Liver (tissue), 9 donors: Measurements from ENCODE around the gene MEF2A. TPM values are rescaled to one million over a fixed set of nuclear protein-coding genes. Genes with fewer than 3 reads are reported as not detected.

ENCODE experiments used
- DNase-seq: peaks from one replicate; pipeline ENCODE4 v3.0.0-alpha.2; 2017; ENCODE audit warnings: low spot score
- H3K27ac ChIP-seq, 2 donors: one replicate each; pipeline ENCODE4 v1.7.0; 2013; ENCODE audit warnings: inconsistent platforms in 2 of 2, low read length in 2 of 2, control low read depth in 1 of 2, low read depth in 1 of 2, mild to moderate bottlenecking in 1 of 2
- H3K27me3 ChIP-seq, 4 donors: one replicate each; pipeline versions ENCODE4 v1.6.1 to v1.7.0; 2013; ENCODE audit warnings: low read length in 3 of 4, inconsistent platforms in 1 of 4, mild to moderate bottlenecking in 1 of 4, moderate library complexity in 1 of 4; ENCODE audit not compliant: control insufficient read depth in 4 of 4, insufficient read depth in 4 of 4
- H3K36me3 ChIP-seq, 4 donors: one replicate each; pipeline versions ENCODE4 v1.6.1 to v1.7.0; 2013; ENCODE audit warnings: low read length in 3 of 4, mild to moderate bottlenecking in 3 of 4, low read depth in 1 of 4, moderate library complexity in 1 of 4; ENCODE audit not compliant: control insufficient read depth in 4 of 4, insufficient read depth in 3 of 4
- H3K4me1 ChIP-seq, 4 donors: one replicate each; pipeline versions ENCODE4 v1.6.1 to v1.7.0; 2013; ENCODE audit warnings: low read length in 3 of 4, mild to moderate bottlenecking in 3 of 4, moderate library complexity in 1 of 4; ENCODE audit not compliant: control insufficient read depth in 4 of 4, insufficient read depth in 4 of 4
- H3K4me3 ChIP-seq, 3 donors: one replicate each; pipeline versions ENCODE4 v1.6.1 to v1.7.0; 2013; ENCODE audit warnings: low read length in 3 of 3, control low read depth in 1 of 3, low read depth in 1 of 3, mild to moderate bottlenecking in 1 of 3
- H3K9ac ChIP-seq, 2 donors: one replicate each; pipeline ENCODE4 v1.7.0; 2013; ENCODE audit warnings: low read length in 2 of 2, mild to moderate bottlenecking in 2 of 2, moderate library complexity in 2 of 2, control low read depth in 1 of 2, low read depth in 1 of 2
- H3K9me3 ChIP-seq, 4 donors: one replicate each; pipeline versions ENCODE4 v1.6.1 to v1.7.0; 2013; ENCODE audit warnings: low read length in 3 of 4; ENCODE audit not compliant: control insufficient read depth in 4 of 4
- ATF3 ChIP-seq: IDR thresholded peaks from 2 replicates; pipeline ENCODE4 v1.6.1; 2016; ENCODE audit warnings: antibody characterized with exemption
- CTCF ChIP-seq: fragments of 150-350 bp; IDR thresholded peaks from 2 replicates; pipeline ENCODE4 v1.5.1; 2017; ENCODE audit warnings: improper control_type of control experiment, low read depth, low read length; ENCODE audit not compliant: missing input control
- EGR1 ChIP-seq, 2 donors: IDR thresholded peaks; 2 replicates each; pipeline ENCODE4 v1.6.1; 2016 to 2018; ENCODE audit warnings: antibody characterized with exemption in 2 of 2, low read depth in 2 of 2
- FOXA1 ChIP-seq: IDR thresholded peaks from 2 replicates; pipeline ENCODE4 v1.6.1; 2016; ENCODE audit warnings: antibody characterized with exemption
- FOXA2 ChIP-seq: IDR thresholded peaks from 2 replicates; pipeline ENCODE4 v1.6.1; 2016; ENCODE audit warnings: antibody characterized with exemption
- GABPA ChIP-seq, 2 donors: IDR thresholded peaks in 1 of 2; conservative IDR thresholded peaks in 1 of 2; 2 replicates each; pipeline ENCODE4 v1.6.1; 2016; ENCODE audit warnings: antibody characterized with exemption in 2 of 2, mild to moderate bottlenecking in 1 of 2, moderate library complexity in 1 of 2
- HNF4A ChIP-seq, 2 donors: conservative IDR thresholded peaks; 2 replicates each; pipeline ENCODE4 v1.6.1; 2016; ENCODE audit warnings: antibody characterized with exemption in 2 of 2, mild to moderate bottlenecking in 2 of 2
- HNF4G ChIP-seq: IDR thresholded peaks from 2 replicates; pipeline ENCODE4 v1.6.1; 2016; ENCODE audit warnings: antibody characterized with exemption
- JUND ChIP-seq, 2 donors: IDR thresholded peaks; 2 replicates each; pipeline ENCODE4 v1.6.1; 2016; ENCODE audit warnings: antibody characterized with exemption in 2 of 2
- NR2F2 ChIP-seq: IDR thresholded peaks from 2 replicates; pipeline ENCODE4 v1.6.1; 2016; ENCODE audit warnings: antibody characterized with exemption
- RAD21 ChIP-seq, 2 donors: IDR thresholded peaks; 2 replicates each; pipeline ENCODE4 v1.6.1; 2016; ENCODE audit warnings: antibody characterized with exemption in 2 of 2, mild to moderate bottlenecking in 2 of 2
- REST ChIP-seq: IDR thresholded peaks from 2 replicates; pipeline ENCODE4 v1.6.1; 2016; ENCODE audit warnings: antibody characterized with exemption, mild to moderate bottlenecking
- RXRA ChIP-seq, 2 donors: IDR thresholded peaks; 2 replicates each; pipeline ENCODE4 v1.6.1; 2017 to 2018; ENCODE audit warnings: antibody characterized with exemption in 2 of 2, mild to moderate bottlenecking in 1 of 2
- SP1 ChIP-seq: IDR thresholded peaks from 2 replicates; pipeline ENCODE4 v1.6.1; 2018; ENCODE audit warnings: antibody characterized with exemption, mild to moderate bottlenecking
- YY1 ChIP-seq: IDR thresholded peaks from 2 replicates; pipeline ENCODE4 v1.6.1; 2016; ENCODE audit warnings: antibody characterized with exemption, mild to moderate bottlenecking
- ZBTB33 ChIP-seq: IDR thresholded peaks from 2 replicates; pipeline ENCODE4 v1.6.1; 2016; ENCODE audit warnings: antibody characterized with exemption
- WGBS: extraction: QIAGEN DNeasy Blood & Tissue Kit; methylation state at CpG from one replicate; pipeline ENCODE4 v1.1.7; 2013; 5-methylcytosine and 5-hydroxymethylcytosine counted together
- polyA plus RNA-seq, 2 donors: library from polyadenylated mRNA; stranded (reverse) in 1 of 2; unstranded in 1 of 2; fragments of 200-250 nt in 1 of 2; fragments of >200 nt in 1 of 2; fragmentation: Nextera tagmentation in 1 of 2; extraction: Ambion mirVana in 1 of 2; gene quantifications; one replicate each; pipeline versions ENCODE4 v1.2.1 to v1.2.3, GENCODE V29; 2013 to 2015
- total RNA-seq, 2 donors: library from RNA; depleted of rRNA; stranded (reverse); fragments of >200 nt; gene quantifications; one replicate each; pipeline ENCODE4 v1.2.3, GENCODE V29; 2014
- donor health status: healthy.
- donor health status: healthy.
- donor health status: healthy.
- donor health status: healthy.
- donor health status: healthy.

Gene MEF2A
- total and polyA plus RNA-seq, 4 donors = 8.5 to 45.9 (median 18.2) TPM

GRCh38 chr15:99717161-99718009, 151.6 kb downstream of the MEF2A start:
- DNase-seq = no peak
- no peaks in the 10 kb centered on the region for H3K4me1 ChIP-seq
- peaks cover 3 to 12% (median 8%) of the 10 kb centered on the region in 4 donors for H3K36me3 ChIP-seq
- H3K9me3 ChIP-seq = no peaks in the 10 kb centered on the region
- no peak for TF ChIP-seq EGR1 (IDR thresholded peaks at IDR 0.05; ENCODE audit: low read depth in 2 of 2)
- TF ChIP-seq REST = no peak
- TF ChIP-seq SP1 = no peak
- no peak for TF ChIP-seq CTCF
- no peak for TF ChIP-seq GABPA (IDR thresholded peaks at IDR 0.05 in 1 of 2, conservative IDR thresholded peaks at IDR 0.05 in 1 of 2)
- TF ChIP-seq HNF4A (conservative IDR thresholded peaks at IDR 0.05) = no peak
- TF ChIP-seq ZBTB33 = no peak
- no peak for TF ChIP-seq FOXA2
- TF ChIP-seq NR2F2 = no peak
- TF ChIP-seq FOXA1 = no peak
- TF ChIP-seq RAD21 (IDR thresholded peaks at IDR 0.05) = no peak
- TF ChIP-seq RXRA (IDR thresholded peaks at IDR 0.05) = no peak
- no peak for TF ChIP-seq YY1
- TF ChIP-seq HNF4G = no peak
- TF ChIP-seq JUND (IDR thresholded peaks at IDR 0.05) = no peak
- no peak overlapping the region for H3K4me3 ChIP-seq
- no peak overlapping the region for H3K27ac ChIP-seq
- no peaks in the 10 kb centered on the region for H3K27me3 ChIP-seq
- no peak overlapping the region for H3K9ac ChIP-seq
- 81% methylated on average over 19 of the region's 19 CpGs for WGBS

- 92% methylated on average over 4 of the region's 4 CpGs for WGBS
- Histone ChIP-seq H3K27me3 (no peaks in the 10 kb centered on the region), H3K27ac (no peak overlapping the region), H3K4me1 (no peaks in the 10 kb centered on the region), H3K4me3 (no peak overlapping the region), H3K9me3 (no peaks in the 10 kb centered on the region), H3K36me3 (peaks cover 0 to 8% (median 4%) of the 10 kb centered on the region in 4 donors), H3K9ac (no peak overlapping the region)
- no peak for DNase-seq
- TF ChIP-seq SP1 = no peak
- no peak for TF ChIP-seq RAD21 (IDR thresholded peaks at IDR 0.05)
- TF ChIP-seq GABPA (IDR thresholded peaks at IDR 0.05 in 1 of 2, conservative IDR thresholded peaks at IDR 0.05 in 1 of 2) = no peak
- no peak for TF ChIP-seq HNF4G
- no peak for TF ChIP-seq CTCF
- TF ChIP-seq FOXA1 = no peak
- no peak for TF ChIP-seq ATF3
- TF ChIP-seq REST = no peak
- no peak for TF ChIP-seq NR2F2
- TF ChIP-seq RXRA (IDR thresholded peaks at IDR 0.05) = no peak
Measured at GRCh38 chr15:99718421-99718820, 152.6 kb downstream of the MEF2A start.
